Muscle layer of duodenum (tissue), 2 donors: ENCODE data around the gene TRMT112.
"Not testable (repeated sequence)": the region's sequence is repeated elsewhere in the genome, so short reads cannot be mapped to it uniquely, and the experiment has no call there.

Source experiments
- H3K27ac ChIP-seq: one replicate; pipeline ENCODE4 v1.7.0; 2013; ENCODE audit warnings: mild to moderate bottlenecking, low read length
- H3K27me3 ChIP-seq: one replicate; pipeline ENCODE4 v1.7.0; 2013; ENCODE audit warnings: low read depth, mild to moderate bottlenecking, control low read depth, low read length
- H3K36me3 ChIP-seq, 2 donors: one replicate each; pipeline ENCODE4 v1.7.0; 2013; ENCODE audit warnings: low read length in 2 of 2, control low read depth in 1 of 2, mild to moderate bottlenecking in 1 of 2; ENCODE audit not compliant: insufficient read depth in 2 of 2, control insufficient read depth in 1 of 2
- H3K4me1 ChIP-seq, 2 donors: one replicate each; pipeline ENCODE4 v1.7.0; 2013; ENCODE audit warnings: low read length in 2 of 2, mild to moderate bottlenecking in 2 of 2, control low read depth in 1 of 2, moderate library complexity in 1 of 2; ENCODE audit not compliant: insufficient read depth in 2 of 2, control insufficient read depth in 1 of 2
- H3K4me3 ChIP-seq, 2 donors: one replicate each; pipeline ENCODE4 v1.7.0; 2013; ENCODE audit warnings: low read length in 2 of 2, low read depth in 1 of 2, mild to moderate bottlenecking in 1 of 2
- H3K9me3 ChIP-seq, 2 donors: one replicate each; pipeline ENCODE4 v1.7.0; 2013; ENCODE audit warnings: low read length in 2 of 2, control low read depth in 1 of 2, mild to moderate bottlenecking in 1 of 2; ENCODE audit not compliant: control insufficient read depth in 1 of 2
- donor health status: healthy.

The TRMT112 gene

DNA sequence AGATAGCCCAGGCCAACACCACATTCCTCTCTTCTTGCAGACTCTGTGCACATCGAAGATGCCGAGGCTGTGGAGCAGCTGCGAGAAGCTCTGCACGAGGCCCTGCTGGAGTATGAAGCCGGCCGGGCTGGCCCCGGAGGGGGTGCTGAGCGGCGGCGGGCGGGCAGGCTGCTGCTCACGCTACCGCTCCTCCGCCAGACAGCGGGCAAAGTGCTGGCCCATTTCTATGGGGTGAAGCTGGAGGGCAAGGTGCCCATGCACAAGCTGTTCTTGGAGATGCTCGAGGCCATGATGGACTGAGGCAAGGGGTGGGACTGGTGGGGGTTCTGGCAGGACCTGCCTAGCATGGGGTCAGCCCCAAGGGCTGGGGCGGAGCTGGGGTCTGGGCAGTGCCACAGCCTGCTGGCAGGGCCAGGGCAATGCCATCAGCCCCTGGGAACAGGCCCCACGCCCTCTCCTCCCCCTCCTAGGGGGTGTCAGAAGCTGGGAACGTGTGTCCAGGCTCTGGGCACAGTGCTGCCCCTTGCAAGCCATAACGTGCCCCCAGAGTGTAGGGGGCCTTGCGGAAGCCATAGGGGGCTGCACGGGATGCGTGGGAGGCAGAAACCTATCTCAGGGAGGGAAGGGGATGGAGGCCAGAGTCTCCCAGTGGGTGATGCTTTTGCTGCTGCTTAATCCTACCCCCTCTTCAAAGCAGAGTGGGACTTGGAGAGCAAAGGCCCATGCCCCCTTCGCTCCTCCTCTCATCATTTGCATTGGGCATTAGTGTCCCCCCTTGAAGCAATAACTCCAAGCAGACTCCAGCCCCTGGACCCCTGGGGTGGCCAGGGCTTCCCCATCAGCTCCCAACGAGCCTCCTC is 1.5 kb downstream of the TRMT112 start:
- Histone ChIP-seq H3K4me1 (peaks cover 0 to 21% of the 10 kb centered on the region in 2 donors), H3K4me3 (peak overlapping the region in 1 of 2 donors; percentile 93), H3K36me3 (peaks cover 8 to 31% of the 10 kb centered on the region in 2 donors)
- not testable (repeated sequence) for H3K9me3 ChIP-seq, H3K27ac ChIP-seq, H3K27me3 ChIP-seq

DNA sequence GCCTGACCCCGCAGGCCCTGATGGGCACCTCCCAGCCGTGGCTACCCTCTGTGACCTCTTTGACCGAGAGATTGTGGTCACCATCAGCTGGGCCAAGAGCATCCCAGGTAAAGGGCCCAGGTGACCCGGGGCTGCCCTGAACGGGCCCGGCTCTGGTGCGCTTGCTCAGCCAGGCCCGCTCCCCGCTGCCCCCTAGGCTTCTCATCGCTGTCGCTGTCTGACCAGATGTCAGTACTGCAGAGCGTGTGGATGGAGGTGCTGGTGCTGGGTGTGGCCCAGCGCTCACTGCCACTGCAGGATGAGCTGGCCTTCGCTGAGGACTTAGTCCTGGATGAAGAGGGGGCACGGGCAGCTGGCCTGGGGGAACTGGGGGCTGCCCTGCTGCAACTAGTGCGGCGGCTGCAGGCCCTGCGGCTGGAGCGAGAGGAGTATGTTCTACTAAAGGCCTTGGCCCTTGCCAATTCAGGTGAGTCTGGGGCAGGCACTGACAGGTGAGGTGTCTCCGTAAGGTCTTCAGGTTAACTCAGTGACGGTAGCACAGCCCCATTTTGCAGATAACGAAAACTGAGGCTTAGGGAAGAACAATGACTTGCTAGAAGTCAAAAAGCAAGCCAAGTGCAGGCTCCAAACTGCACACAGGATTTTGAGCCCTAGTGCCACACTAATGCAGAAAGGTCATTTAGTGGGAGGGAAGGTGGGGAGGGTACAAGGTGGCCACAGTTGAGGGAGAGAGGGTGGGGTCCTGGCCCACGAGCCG is 2.4 kb downstream of the TRMT112 start:
- Histone ChIP-seq H3K9me3 (no peaks in the 10 kb centered on the region), H3K4me3 (no peak overlapping the region), H3K27ac (no peak overlapping the region), H3K27me3 (no peaks in the 10 kb centered on the region), H3K36me3 (peaks cover 8 to 27% of the 10 kb centered on the region in 2 donors), H3K4me1 (peaks cover 0 to 21% of the 10 kb centered on the region in 2 donors)

DNA sequence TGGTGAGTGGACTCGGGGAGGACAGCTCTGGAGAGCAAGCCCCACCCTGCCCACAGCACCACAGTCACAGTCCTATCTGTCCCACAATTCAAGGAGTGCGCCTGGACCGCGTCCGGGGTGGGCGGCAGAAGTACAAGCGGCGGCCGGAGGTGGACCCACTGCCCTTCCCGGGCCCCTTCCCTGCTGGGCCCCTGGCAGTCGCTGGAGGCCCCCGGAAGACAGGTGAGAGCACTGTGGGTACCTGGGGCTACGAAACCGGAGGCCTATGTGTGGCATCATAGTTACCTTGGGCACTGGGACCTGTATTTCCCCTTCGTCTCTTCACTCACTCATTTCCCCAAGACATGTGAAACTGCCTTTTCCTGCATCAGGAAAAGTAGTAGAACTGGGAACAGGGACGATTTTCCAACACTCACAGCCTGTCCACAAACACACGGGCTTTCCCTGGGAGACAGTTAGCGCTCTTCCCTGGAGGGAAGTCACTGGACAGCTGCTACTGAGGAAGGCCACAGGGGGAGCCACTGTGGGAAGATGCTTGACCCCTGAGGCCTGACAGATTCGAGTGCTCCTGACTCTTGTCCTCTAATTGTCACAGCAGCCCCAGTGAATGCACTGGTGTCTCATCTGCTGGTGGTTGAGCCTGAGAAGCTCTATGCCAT is 3.1 kb downstream of the TRMT112 start:
- H3K27ac ChIP-seq, result no peak overlapping the region
- peaks cover 0 to 17% of the 10 kb centered on the region in 2 donors for H3K4me1 ChIP-seq
- no peaks in the 10 kb centered on the region for H3K27me3 ChIP-seq
- H3K9me3 ChIP-seq, result no peaks in the 10 kb centered on the region
- H3K4me3 ChIP-seq, result peak overlapping the region in 1 of 2 donors; percentile 8
- H3K36me3 ChIP-seq, result peaks cover 8 to 27% of the 10 kb centered on the region in 2 donors

DNA sequence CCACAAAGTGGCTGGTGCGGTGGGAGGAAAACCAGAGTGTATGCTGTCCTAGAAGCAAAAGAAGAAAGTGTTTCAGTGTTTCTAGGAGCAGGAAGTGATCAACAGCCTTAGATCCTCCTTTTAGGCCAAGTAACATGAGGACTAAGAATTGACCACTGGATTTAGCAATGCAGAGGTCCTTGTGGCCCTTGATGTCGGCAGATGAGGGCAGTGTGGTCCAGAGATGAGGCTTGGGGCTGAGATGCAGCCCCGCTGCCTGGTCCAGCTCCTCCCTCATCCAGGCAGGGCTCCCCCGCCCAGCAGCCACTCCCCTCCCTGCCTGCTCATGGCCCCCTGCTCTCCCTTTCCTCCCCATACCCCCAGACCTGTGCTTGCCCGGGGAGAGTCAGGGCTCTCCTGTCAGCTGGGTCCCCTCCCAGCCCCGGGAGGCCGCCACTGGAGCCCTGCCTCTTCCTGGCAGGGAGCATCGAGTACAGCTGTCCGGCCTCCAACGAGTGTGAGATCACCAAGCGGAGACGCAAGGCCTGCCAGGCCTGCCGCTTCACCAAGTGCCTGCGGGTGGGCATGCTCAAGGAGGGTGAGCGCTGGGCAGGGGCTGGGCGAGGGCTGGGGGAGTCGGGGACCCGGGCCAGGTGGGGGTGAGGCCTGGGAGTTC is 3.7 kb downstream of the TRMT112 start:
- H3K4me1 ChIP-seq, result peaks cover 0 to 12% of the 10 kb centered on the region in 2 donors
- H3K27me3 ChIP-seq, result no peaks in the 10 kb centered on the region
- H3K36me3 ChIP-seq, result peaks cover 8 to 27% of the 10 kb centered on the region in 2 donors
- H3K4me3 ChIP-seq, result peak overlapping the region in 1 of 2 donors; percentile 8
- H3K9me3 ChIP-seq, result no peaks in the 10 kb centered on the region
- H3K27ac ChIP-seq, result no peak overlapping the region

DNA sequence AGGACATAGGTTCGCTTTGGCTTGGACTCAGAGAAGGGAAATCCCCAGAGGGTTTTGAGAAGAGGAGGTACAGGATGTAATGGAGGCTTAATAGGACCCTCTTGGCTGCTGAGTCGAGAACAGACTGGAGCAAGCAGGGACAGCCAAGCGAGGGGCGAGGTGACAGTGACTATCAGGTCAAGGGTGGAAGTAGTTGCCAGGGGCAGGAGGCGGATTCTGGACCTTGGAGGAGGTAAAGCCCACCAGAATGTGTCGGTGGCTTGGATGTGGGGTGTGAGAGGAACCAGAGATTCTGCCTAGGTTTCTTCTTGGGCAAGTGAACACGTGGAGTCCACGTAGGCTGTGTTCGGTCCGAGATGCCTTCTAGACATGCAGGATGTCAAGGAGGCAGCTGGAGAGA is 4.4 kb downstream of the TRMT112 start:
- Histone ChIP-seq H3K4me1 (peaks cover 0 to 12% of the 10 kb centered on the region in 2 donors), H3K27me3 (no peaks in the 10 kb centered on the region), H3K9me3 (no peaks in the 10 kb centered on the region), H3K36me3 (peaks cover 8 to 27% of the 10 kb centered on the region in 2 donors), H3K4me3 (no peak overlapping the region), H3K27ac (no peak overlapping the region)

DNA sequence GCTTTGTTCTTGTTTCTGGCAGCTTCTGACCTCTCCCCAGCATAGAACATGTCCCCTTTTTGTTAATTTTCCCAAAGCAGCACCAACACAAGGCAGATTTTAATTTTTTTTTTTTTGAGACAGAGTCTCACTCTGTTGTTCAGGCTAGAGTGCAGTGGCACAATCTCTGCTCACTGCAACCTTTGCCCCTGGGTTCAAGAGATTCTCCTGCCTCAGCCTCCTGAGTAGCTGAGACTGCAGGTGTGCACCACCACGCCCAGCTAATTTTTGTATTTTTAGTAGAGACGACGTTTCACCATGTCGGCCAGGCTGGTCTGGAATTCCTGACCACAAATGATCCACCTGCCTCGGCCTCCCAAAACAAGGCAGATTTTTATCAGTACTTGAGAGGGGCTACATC is 9.6 kb downstream of the TRMT112 start:
- H3K27me3 ChIP-seq, H3K4me3 ChIP-seq, H3K27ac ChIP-seq, H3K9me3 ChIP-seq, H3K36me3 ChIP-seq: not testable (repeated sequence)
- peaks cover 6 to 20% of the 10 kb centered on the region in 2 donors for H3K4me1 ChIP-seq

DNA sequence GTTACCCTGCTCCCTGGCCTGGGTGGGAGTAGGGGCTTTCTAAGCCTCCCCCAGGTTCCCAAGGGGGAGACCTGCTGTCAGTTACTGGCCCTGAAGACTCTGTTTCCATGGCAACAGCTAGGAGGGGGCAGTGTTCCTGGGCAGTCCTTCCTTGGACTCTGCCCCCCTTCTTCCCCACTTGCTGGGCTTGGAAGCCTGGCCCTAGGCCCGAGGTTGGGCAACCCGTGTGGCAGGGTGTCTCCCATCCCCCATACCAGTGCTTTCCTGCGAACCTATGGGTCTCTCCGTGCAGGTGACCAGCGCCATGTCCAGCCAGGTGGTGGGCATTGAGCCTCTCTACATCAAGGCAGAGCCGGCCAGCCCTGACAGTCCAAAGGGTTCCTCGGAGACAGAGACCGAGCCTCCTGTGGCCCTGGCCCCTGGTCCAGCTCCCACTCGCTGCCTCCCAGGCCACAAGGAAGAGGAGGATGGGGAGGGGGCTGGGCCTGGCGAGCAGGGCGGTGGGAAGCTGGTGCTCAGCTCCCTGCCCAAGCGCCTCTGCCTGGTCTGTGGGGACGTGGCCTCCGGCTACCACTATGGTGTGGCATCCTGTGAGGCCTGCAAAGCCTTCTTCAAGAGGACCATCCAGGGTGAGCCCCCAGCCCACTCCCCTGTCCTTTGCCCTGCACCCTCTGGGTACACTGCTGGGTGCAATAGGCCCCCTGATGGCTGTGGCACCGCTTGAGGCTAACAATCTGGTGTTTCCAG is 10.3 kb downstream of the TRMT112 start:
- peaks cover 6 to 20% of the 10 kb centered on the region in 2 donors for H3K4me1 ChIP-seq
- H3K27me3 ChIP-seq, result no peaks in the 10 kb centered on the region
- H3K27ac ChIP-seq, result peak overlapping the region; percentile 45
- no peaks in the 10 kb centered on the region for H3K36me3 ChIP-seq
- H3K9me3 ChIP-seq, result no peaks in the 10 kb centered on the region
- peak overlapping the region; percentile 78 for H3K4me3 ChIP-seq

DNA sequence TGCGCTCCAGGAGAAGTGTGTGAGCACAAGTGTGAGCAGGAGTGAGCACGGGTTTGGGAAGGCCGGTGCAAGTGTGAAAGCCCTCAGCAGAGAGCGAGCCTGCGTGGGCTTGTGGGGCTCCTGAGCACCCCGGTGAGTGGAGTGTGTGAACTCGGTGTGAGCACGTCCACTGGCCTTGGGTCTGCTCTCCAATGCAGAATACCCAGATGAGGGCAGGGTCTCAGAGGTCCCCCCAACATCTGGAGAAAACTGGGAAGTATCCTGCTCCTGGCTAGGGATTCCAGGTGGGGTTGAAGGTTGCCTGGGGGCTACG is 10.8 kb downstream of the TRMT112 start:
- Histone ChIP-seq H3K36me3 (no peaks in the 10 kb centered on the region), H3K4me1 (peaks cover 6 to 20% of the 10 kb centered on the region in 2 donors), H3K27me3 (no peaks in the 10 kb centered on the region), H3K9me3 (no peaks in the 10 kb centered on the region), H3K27ac (peak overlapping the region; percentile 45), H3K4me3 (peak overlapping the region; percentile 78)

DNA sequence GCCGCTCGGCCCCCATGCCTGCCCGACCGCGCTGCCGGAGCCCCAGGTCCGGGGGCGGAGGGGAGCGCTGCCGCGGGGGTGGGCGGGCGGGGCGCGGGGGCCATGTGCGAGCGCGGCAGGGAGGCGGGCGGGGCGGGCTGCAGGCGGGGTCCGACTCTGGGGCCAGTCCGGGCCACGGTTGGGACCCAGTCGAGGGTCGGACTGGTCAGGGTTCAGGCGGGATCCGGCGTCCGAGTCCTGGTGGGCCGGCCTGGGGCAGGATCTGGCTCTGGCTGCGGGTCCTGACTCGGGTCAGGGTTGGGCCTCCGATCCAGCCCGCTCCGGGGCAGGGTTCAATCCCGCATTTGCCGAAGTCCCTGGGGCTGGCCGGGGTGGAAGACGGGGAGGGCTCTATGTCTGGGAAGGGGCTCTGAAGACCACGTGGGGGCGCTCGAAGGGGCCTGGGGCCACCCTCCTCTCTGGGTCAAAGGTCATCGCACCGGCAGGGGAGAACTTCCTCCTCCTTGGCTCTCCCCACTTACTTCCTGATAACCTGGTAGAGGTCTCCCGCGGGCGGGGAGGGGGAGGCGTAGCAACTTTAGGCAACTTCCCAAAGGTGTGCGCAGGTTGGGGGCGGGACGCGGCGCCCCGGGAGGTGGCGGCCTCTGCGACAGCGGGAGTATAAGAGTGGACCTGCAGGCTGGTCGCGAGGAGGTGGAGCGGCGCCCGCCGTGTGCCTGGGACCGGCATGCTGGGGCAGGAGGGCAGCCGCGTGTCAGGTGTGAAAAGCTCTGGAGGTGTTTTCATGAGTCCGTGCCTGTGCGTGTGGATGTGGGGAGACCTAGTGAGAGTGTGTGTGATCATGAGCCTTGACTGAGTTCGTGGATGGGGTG is 11.4 kb downstream of the TRMT112 start:
- Histone ChIP-seq H3K27me3 (no peaks in the 10 kb centered on the region), H3K4me3 (peak overlapping the region; percentile 78), H3K36me3 (no peaks in the 10 kb centered on the region), H3K4me1 (peaks cover 6 to 21% of the 10 kb centered on the region in 2 donors), H3K9me3 (no peaks in the 10 kb centered on the region), H3K27ac (peak overlapping the region; percentile 45)
